Left colon (tissue), 2 donors: Measurements from ENCODE around the gene LOXL3. TPM values are rescaled to one million over a fixed set of nuclear protein-coding genes. Genes with fewer than 3 reads are reported as not detected.
"Not testable (repeated sequence)": the region's sequence is repeated elsewhere in the genome, so short reads cannot be mapped to it uniquely, and the experiment has no call there.

ENCODE experiments used
- ATAC-seq: fragments of 200-7000 bp; cut with Tn5 transposase; one replicate; pipeline ENCODE4 v1.9.1; 2020; ENCODE audit warnings: mild to moderate bottlenecking, moderate library complexity
- DNase-seq, 2 donors: peaks; one replicate each; pipeline ENCODE4 v3.0.0-alpha.2; 2020
- intact Hi-C, 2 donors: fragments of 100-400 bp; cut with DNase I in 1 of 2; cut with micrococcal nuclease in 1 of 2; formaldehyde crosslinking; loops; one replicate each; pipeline versions ENCODE4 v1.11.2 to v1.14.0; 2022; cut with DNase I, micrococcal nuclease
- total RNA-seq, 2 donors: library from RNA; stranded (reverse); fragmentation: NEBNext Ultra II Directional; extraction: Animal tissue kit (Norgen Biotek cat#: 25700); gene quantifications; one replicate each; pipeline ENCODE4 v1.2.1, GENCODE V29; 2021
- donor health status: DM: no; HTN: no; CAD: no.
- donor health status: DM: yes; HTN: yes; CAD: no.

Gene LOXL3
- total RNA-seq, 2 donors from 2014 or later, result 1.5 to 3.4 TPM

GRCh38 chr2:74576211-74576862, 22.6 kb upstream of the LOXL3 start:
- DNase-seq, result no peak
- intact Hi-C loops, result no loop called here
- ATAC-seq, result no peak

- intact Hi-C loops, result no loop called here
- DNase-seq (no peak), ATAC-seq (no peak)
Observed at GRCh38 chr2:74575320-74575719, 21.6 kb upstream of the LOXL3 start.

GRCh38 chr2:74573747-74574562, 20.2 kb upstream of the LOXL3 start:
- ATAC-seq, result peak; percentile 20
- no peak for DNase-seq
- intact Hi-C loops, result no loop called here

GRCh38 chr2:74572178-74572925, 18.6 kb upstream of the LOXL3 start:
- DNase-seq (no peak), ATAC-seq (no peak)
- intact Hi-C loops, result no loop called here

GRCh38 chr2:74571058-74571457, 17.3 kb upstream of the LOXL3 start:
- ATAC-seq (no peak), DNase-seq (no peak)
- intact Hi-C loops, result no loop called here

GRCh38 chr2:74569686-74570085, 15.9 kb upstream of the LOXL3 start:
- ATAC-seq (no peak), DNase-seq (no peak)
- intact Hi-C loops, result no loop called here

GRCh38 chr2:74567881-74568280, 14.1 kb upstream of the LOXL3 start:
- ATAC-seq (no peak), DNase-seq (no peak)
- intact Hi-C loops, result no loop called here

GRCh38 chr2:74566754-74567085, 13.0 kb upstream of the LOXL3 start:
- DNase-seq (no peak), ATAC-seq (peak; percentile 45)
- intact Hi-C loops, result no loop called here

- ATAC-seq (no peak), DNase-seq (no peak)
- intact Hi-C loops, result no loop called here
Observed at GRCh38 chr2:74566076-74566753, 12.5 kb upstream of the LOXL3 start.

GRCh38 chr2:74564222-74564621, 10.5 kb upstream of the LOXL3 start:
- DNase-seq (no peak), ATAC-seq (no peak)
- intact Hi-C loops, result no loop called here

- ATAC-seq (no peak), DNase-seq (no peak)
Observed at GRCh38 chr2:74562126-74562775, 8.5 kb upstream of the LOXL3 start.

GRCh38 chr2:74561022-74561421, 7.3 kb upstream of the LOXL3 start:
- ATAC-seq, DNase-seq, intact Hi-C loops: not testable (repeated sequence)

More at GRCh38 chr2:74562126-74562775, 8.5 kb upstream of the LOXL3 start:
- intact Hi-C loops, result no loop called here

GRCh38 chr2:74560591-74560990, 6.8 kb upstream of the LOXL3 start:
- DNase-seq, result no peak
- no peak for ATAC-seq
- intact Hi-C loops, result no loop called here

GRCh38 chr2:74559912-74560311, 6.2 kb upstream of the LOXL3 start:
- no peak for DNase-seq
- peak; percentile 40 for ATAC-seq
- intact Hi-C loops, result no loop called here

- DNase-seq (no peak), ATAC-seq (peak; percentile 17)
- intact Hi-C loops, result no loop called here
Observed at GRCh38 chr2:74558284-74559230, 4.8 kb upstream of the LOXL3 start.

- intact Hi-C loops, result no loop called here
- ATAC-seq, result no peak
- no peak for DNase-seq
Observed at GRCh38 chr2:74556831-74557370, 3.2 kb upstream of the LOXL3 start.

GRCh38 chr2:74556159-74556558, 2.4 kb upstream of the LOXL3 start:
- ATAC-seq, result no peak
- intact Hi-C loops, result no loop called here
- no peak for DNase-seq
